GM12865 (cell line): ENCODE measurements around the gene HSPA1L.
"Not testable (repeated sequence)": the region's sequence is repeated elsewhere in the genome, so short reads cannot be mapped to it uniquely, and the experiment has no call there.

Source experiments
- DNase-seq: peaks from one replicate; pipeline ENCODE4 v3.0.0; 2010; ENCODE audit warnings: low read depth
- H3K4me3 ChIP-seq: 2 replicates; pipeline ENCODE4 v1.5.1; 2011; ENCODE audit warnings: mild to moderate bottlenecking, low read depth, low read length, control low read depth
- CTCF ChIP-seq: IDR thresholded peaks from 2 replicates; pipeline ENCODE4 v1.5.1; 2011; ENCODE audit warnings: low read length, control low read depth, low read depth, inconsistent platforms; ENCODE audit not compliant: insufficient read depth; ENCODE audit errors: missing control alignments

HSPA1L gene

GRCh38 chr6:31797588-31797987 lies 17.5 kb downstream of the HSPA1L start:
- no peak overlapping the region for H3K4me3 ChIP-seq
- no peak for TF ChIP-seq CTCF

GRCh38 chr6:31796993-31797385 lies 18.1 kb downstream of the HSPA1L start:
- no peak for DNase-seq
- TF ChIP-seq CTCF, result no peak
- no peak overlapping the region for H3K4me3 ChIP-seq

More at GRCh38 chr6:31797588-31797987, 17.5 kb downstream of the HSPA1L start:
- no peak for DNase-seq

- peak; percentile 85 for TF ChIP-seq CTCF
- peak within 1 kb of the TSS; percentile 95 for H3K4me3 ChIP-seq
- DNase-seq, result peak; percentile 96
These were observed 19.3 kb downstream of the HSPA1L start, which contains the start of gene VARS1 for GRCh38 chr6:31795616-31796298. Gene VARS1 (minus strand): TSS chr6:31795752. CDS start chr6:31795217, 535 bp downstream.

DNA sequence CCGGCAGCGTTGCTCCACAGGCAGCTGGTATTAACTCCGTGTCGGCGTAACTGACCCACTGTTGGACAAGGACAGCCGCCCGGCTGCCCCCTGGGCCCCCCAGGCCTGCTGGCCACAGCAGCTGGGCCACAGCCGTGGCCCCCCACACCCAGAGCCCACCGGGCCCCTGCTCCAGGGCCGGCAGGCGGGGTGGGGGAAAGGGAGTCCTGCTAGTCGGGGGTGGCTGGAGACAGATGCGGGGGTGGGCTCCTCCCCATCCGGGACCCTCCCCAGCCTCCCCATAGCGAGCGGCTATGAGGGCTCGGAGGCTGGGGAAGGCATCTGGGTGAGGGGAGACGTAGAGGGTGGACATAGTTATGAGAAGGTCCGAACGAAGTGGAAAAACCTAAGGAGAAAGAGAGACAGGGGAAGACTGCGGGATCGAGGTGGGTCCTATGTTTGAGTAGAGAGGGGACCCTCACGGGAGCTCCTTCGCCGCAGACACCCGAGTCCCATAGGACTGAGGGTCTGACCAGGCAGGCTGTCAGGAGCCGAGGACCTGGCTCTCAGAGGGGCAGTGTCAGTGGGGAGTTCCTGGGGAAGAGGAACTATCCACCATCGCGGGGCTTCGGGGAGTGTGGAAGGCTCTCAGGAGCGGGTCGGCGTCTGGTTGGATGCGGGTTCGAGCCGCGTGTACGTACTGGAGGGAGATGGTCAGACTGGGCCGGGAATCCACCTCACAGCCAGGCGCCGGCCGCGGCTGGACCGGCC lies 20.0 kb downstream of the HSPA1L start:
- TF ChIP-seq CTCF, result no peak
- peak overlapping the region; percentile 95 for H3K4me3 ChIP-seq
- no peak for DNase-seq

DNA sequence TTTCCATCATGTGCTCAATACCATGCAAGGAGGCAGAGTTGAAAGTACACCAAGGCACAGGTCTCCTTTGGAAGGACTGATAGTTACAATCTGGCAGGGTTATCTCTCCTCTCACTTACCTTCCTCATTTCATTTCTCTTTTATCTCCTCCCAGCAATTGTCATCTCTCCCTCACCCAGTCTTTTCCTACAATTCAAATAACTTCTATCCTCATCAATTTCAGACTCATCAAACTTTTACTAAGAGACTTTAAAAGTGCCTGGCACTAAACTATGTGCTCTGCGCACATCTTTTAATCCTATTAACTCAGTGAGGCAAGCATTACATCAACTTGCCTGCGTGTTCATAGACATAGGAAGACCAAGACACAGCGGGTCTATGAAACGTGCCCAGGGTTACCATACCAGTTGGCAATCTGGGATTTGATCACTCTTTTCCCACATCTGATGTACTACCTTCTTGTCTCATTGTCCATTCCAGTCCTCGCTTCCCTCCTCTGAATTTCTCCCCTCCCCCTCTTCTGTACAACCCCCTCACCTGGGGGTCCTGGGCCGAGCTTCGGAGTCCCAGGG lies 20.7 kb downstream of the HSPA1L start:
- no peak for TF ChIP-seq CTCF
- no peak for DNase-seq
- peak overlapping the region; percentile 95 for H3K4me3 ChIP-seq

GRCh38 chr6:31793927-31794245 lies 21.2 kb downstream of the HSPA1L start:
- not testable (repeated sequence) for DNase-seq
- H3K4me3 ChIP-seq, result peak overlapping the region; percentile 95; the same call in 1 of the 2 replicates

GRCh38 chr6:31792761-31793171 lies 22.3 kb downstream of the HSPA1L start:
- no peak for DNase-seq
- H3K4me3 ChIP-seq, result no peak overlapping the region
- no peak for TF ChIP-seq CTCF
